Peyer's patch (tissue), 4 donors: ENCODE measurements around the gene TMC3.

Experiments
- POLR2A ChIP-seq, 2 donors: fragments of 450-650 bp; IDR thresholded peaks; one replicate each; pipeline ENCODE4 v1.5.1; 2017; ENCODE audit warnings: antibody characterized with exemption in 2 of 2, mild to moderate bottlenecking in 2 of 2, moderate library complexity in 2 of 2
- TF ChIP-seq, protein P1 (sequence below), 6 experiments: fragments of 450-650 bp in 4 of 6; fragments of 200-600 bp in 2 of 6; sonication (generic) in 1 of 6; IDR thresholded peaks; one replicate each; pipeline ENCODE4 v1.5.1; 2017 to 2019; ENCODE audit warnings: antibody characterized with exemption in 6 of 6, mild to moderate bottlenecking in 3 of 6, moderate library complexity in 1 of 6

DNA sequence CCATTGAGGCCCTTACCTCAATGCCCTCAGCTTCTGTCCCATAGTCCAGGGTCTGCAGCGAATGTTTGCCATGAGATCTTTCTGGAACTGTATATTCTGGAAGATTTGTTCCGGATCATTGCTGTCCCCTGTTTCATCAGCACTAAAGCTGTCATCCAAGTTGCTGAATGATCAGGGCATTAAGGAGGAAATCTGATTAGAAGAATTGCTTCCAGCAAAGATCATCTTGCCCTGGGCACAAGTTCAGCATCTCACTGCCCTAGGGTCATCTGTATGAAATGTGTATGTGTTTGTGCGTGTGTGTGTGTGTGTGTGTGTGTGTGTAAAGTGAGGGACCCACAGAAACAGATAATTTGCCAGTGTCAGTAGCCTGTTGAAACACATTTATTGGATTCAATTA is 1.4 kb downstream of the TMC3 start:
- TF ChIP-seq, protein P1, sequence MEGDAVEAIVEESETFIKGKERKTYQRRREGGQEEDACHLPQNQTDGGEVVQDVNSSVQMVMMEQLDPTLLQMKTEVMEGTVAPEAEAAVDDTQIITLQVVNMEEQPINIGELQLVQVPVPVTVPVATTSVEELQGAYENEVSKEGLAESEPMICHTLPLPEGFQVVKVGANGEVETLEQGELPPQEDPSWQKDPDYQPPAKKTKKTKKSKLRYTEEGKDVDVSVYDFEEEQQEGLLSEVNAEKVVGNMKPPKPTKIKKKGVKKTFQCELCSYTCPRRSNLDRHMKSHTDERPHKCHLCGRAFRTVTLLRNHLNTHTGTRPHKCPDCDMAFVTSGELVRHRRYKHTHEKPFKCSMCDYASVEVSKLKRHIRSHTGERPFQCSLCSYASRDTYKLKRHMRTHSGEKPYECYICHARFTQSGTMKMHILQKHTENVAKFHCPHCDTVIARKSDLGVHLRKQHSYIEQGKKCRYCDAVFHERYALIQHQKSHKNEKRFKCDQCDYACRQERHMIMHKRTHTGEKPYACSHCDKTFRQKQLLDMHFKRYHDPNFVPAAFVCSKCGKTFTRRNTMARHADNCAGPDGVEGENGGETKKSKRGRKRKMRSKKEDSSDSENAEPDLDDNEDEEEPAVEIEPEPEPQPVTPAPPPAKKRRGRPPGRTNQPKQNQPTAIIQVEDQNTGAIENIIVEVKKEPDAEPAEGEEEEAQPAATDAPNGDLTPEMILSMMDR (IDR thresholded peaks at IDR 0.05), result no peak
- TF ChIP-seq POLR2A (IDR thresholded peaks at IDR 0.05), result no peak
